ENCODE data around the gene SET.
A peak's percentile ranks its signal among the peaks of the same experiment; 100 is the strongest.
"Not testable (repeated sequence)": the region's sequence is repeated elsewhere in the genome, so short reads cannot be mapped to it uniquely, and the experiment has no call there.

The SET gene

GRCh38 chr9:128688501-128689292, at the start of gene SET:
TSS of gene SET (plus strand) at chr9:128689222. CDS start at chr9:128689583, 361 bp downstream.
- peaks cover 21% of the 10 kb centered on the region for H3K36me3 ChIP-seq (ENCODE audit: insufficient read depth, low read length)
- H3K9me3 ChIP-seq (ENCODE audit: low read length) = no peaks in the 10 kb centered on the region
- peak within 1 kb of the TSS; percentile 77 for H3K9ac ChIP-seq (ENCODE audit: low read length)
- peak within 1 kb of the TSS; percentile 88 for H3K27ac ChIP-seq (ENCODE audit: low read depth, low read length)
- H3K27me3 ChIP-seq (ENCODE audit: control insufficient read depth in 1 of 2, insufficient read depth in 2 of 2, low read length in 2 of 2) = no peaks in the 10 kb centered on the region
- peaks cover 20% of the 10 kb centered on the region for H3K4me1 ChIP-seq (ENCODE audit: insufficient read depth, low read length)
- peak within 1 kb of the TSS; percentile 74 to 81 for H3K4me3 ChIP-seq (ENCODE audit: low read depth in 1 of 2, low read length in 2 of 2)

- no peak overlapping the region for H3K27ac ChIP-seq (ENCODE audit: low read depth, low read length)
These were observed 48.4 kb upstream of the SET start for GRCh38 chr9:128640603-128641002.

GRCh38 chr9:128642675-128643245, 46.3 kb upstream of the SET start:
- no peaks in the 10 kb centered on the region for H3K27me3 ChIP-seq (ENCODE audit: control insufficient read depth in 1 of 2, insufficient read depth in 2 of 2, low read length in 2 of 2)
- H3K27ac ChIP-seq (ENCODE audit: low read depth, low read length) = no peak overlapping the region
- no peak overlapping the region for H3K9ac ChIP-seq (ENCODE audit: low read length)
- no peaks in the 10 kb centered on the region for H3K4me1 ChIP-seq (ENCODE audit: insufficient read depth, low read length)
- H3K9me3 ChIP-seq (ENCODE audit: low read length) = no peaks in the 10 kb centered on the region
- no peaks in the 10 kb centered on the region for H3K36me3 ChIP-seq (ENCODE audit: insufficient read depth, low read length)
- no peak overlapping the region for H3K4me3 ChIP-seq (ENCODE audit: low read depth in 1 of 2, low read length in 2 of 2)

More at GRCh38 chr9:128640603-128641002, 48.4 kb upstream of the SET start:
- H3K9ac ChIP-seq (ENCODE audit: low read length) = no peak overlapping the region
- peaks cover 7% of the 10 kb centered on the region for H3K4me1 ChIP-seq (ENCODE audit: insufficient read depth, low read length)
- H3K9me3 ChIP-seq (ENCODE audit: low read length) = no peaks in the 10 kb centered on the region
- H3K27me3 ChIP-seq (ENCODE audit: control insufficient read depth in 1 of 2, insufficient read depth in 2 of 2, low read length in 2 of 2) = no peaks in the 10 kb centered on the region
- no peak overlapping the region for H3K4me3 ChIP-seq (ENCODE audit: low read depth in 1 of 2, low read length in 2 of 2)
- H3K36me3 ChIP-seq (ENCODE audit: insufficient read depth, low read length) = no peaks in the 10 kb centered on the region

GRCh38 chr9:128643519-128644300, 45.3 kb upstream of the SET start:
- Histone ChIP-seq H3K27ac (ENCODE audit: low read depth, low read length) (no peak overlapping the region), H3K4me1 (ENCODE audit: insufficient read depth, low read length) (no peaks in the 10 kb centered on the region)

GRCh38 chr9:128648206-128648605, 40.8 kb upstream of the SET start:
- H3K27ac ChIP-seq (ENCODE audit: low read depth, low read length); H3K27me3 ChIP-seq (ENCODE audit: control insufficient read depth in 1 of 2, insufficient read depth in 2 of 2, low read length in 2 of 2); H3K36me3 ChIP-seq (ENCODE audit: insufficient read depth, low read length); H3K9ac ChIP-seq (ENCODE audit: low read length); H3K4me3 ChIP-seq (ENCODE audit: low read depth in 1 of 2, low read length in 2 of 2); H3K9me3 ChIP-seq (ENCODE audit: low read length); H3K4me1 ChIP-seq (ENCODE audit: insufficient read depth, low read length): not testable (repeated sequence)

More at GRCh38 chr9:128643519-128644300, 45.3 kb upstream of the SET start:
- Histone ChIP-seq H3K9ac (ENCODE audit: low read length) (no peak overlapping the region), H3K4me3 (ENCODE audit: low read depth in 1 of 2, low read length in 2 of 2) (no peak overlapping the region), H3K27me3 (ENCODE audit: control insufficient read depth in 1 of 2, insufficient read depth in 2 of 2, low read length in 2 of 2) (no peaks in the 10 kb centered on the region), H3K9me3 (ENCODE audit: low read length) (no peaks in the 10 kb centered on the region), H3K36me3 (ENCODE audit: insufficient read depth, low read length) (no peaks in the 10 kb centered on the region)

- Histone ChIP-seq H3K27ac (ENCODE audit: low read depth, low read length) (no peak overlapping the region), H3K36me3 (ENCODE audit: insufficient read depth, low read length) (no peaks in the 10 kb centered on the region), H3K4me1 (ENCODE audit: insufficient read depth, low read length) (peaks cover 3% of the 10 kb centered on the region), H3K9ac (ENCODE audit: low read length) (no peak overlapping the region), H3K4me3 (ENCODE audit: low read depth in 1 of 2, low read length in 2 of 2) (no peak overlapping the region), H3K27me3 (ENCODE audit: control insufficient read depth in 1 of 2, insufficient read depth in 2 of 2, low read length in 2 of 2) (no peaks in the 10 kb centered on the region), H3K9me3 (ENCODE audit: low read length) (no peaks in the 10 kb centered on the region)
These were observed 37.2 kb upstream of the SET start for GRCh38 chr9:128651798-128652197.

- H3K27me3 ChIP-seq (ENCODE audit: control insufficient read depth in 1 of 2, insufficient read depth in 2 of 2, low read length in 2 of 2) = no peaks in the 10 kb centered on the region
- H3K36me3 ChIP-seq (ENCODE audit: insufficient read depth, low read length) = no peaks in the 10 kb centered on the region
- no peak overlapping the region for H3K9ac ChIP-seq (ENCODE audit: low read length)
- peaks cover 3% of the 10 kb centered on the region for H3K4me1 ChIP-seq (ENCODE audit: insufficient read depth, low read length)
- H3K27ac ChIP-seq (ENCODE audit: low read depth, low read length) = no peak overlapping the region
- H3K9me3 ChIP-seq (ENCODE audit: low read length) = no peaks in the 10 kb centered on the region
- no peak overlapping the region for H3K4me3 ChIP-seq (ENCODE audit: low read depth in 1 of 2, low read length in 2 of 2)
These were observed 35.1 kb upstream of the SET start for GRCh38 chr9:128653908-128654307.

GRCh38 chr9:128654481-128654880, 34.5 kb upstream of the SET start:
- Histone ChIP-seq H3K36me3 (ENCODE audit: insufficient read depth, low read length) (no peaks in the 10 kb centered on the region), H3K4me1 (ENCODE audit: insufficient read depth, low read length) (peaks cover 3% of the 10 kb centered on the region), H3K27me3 (ENCODE audit: control insufficient read depth in 1 of 2, insufficient read depth in 2 of 2, low read length in 2 of 2) (no peaks in the 10 kb centered on the region), H3K4me3 (ENCODE audit: low read depth in 1 of 2, low read length in 2 of 2) (no peak overlapping the region), H3K27ac (ENCODE audit: low read depth, low read length) (no peak overlapping the region), H3K9me3 (ENCODE audit: low read length) (no peaks in the 10 kb centered on the region), H3K9ac (ENCODE audit: low read length) (no peak overlapping the region)

GRCh38 chr9:128656416-128657343, 32.3 kb upstream of the SET start, which contains the start of gene DYNC2I2:
TSS of gene DYNC2I2 (minus strand) at chr9:128656847. CDS start at chr9:128656726, 121 bp downstream.
- Histone ChIP-seq H3K36me3 (ENCODE audit: insufficient read depth, low read length) (no peaks in the 10 kb centered on the region), H3K9ac (ENCODE audit: low read length) (peak within 1 kb of the TSS; percentile 81), H3K9me3 (ENCODE audit: low read length) (no peaks in the 10 kb centered on the region), H3K27me3 (ENCODE audit: control insufficient read depth in 1 of 2, insufficient read depth in 2 of 2, low read length in 2 of 2) (no peaks in the 10 kb centered on the region), H3K27ac (ENCODE audit: low read depth, low read length) (peak within 1 kb of the TSS; percentile 87), H3K4me3 (ENCODE audit: low read depth in 1 of 2, low read length in 2 of 2) (peak within 1 kb of the TSS; percentile 79 to 92), H3K4me1 (ENCODE audit: insufficient read depth, low read length) (peaks cover 3% of the 10 kb centered on the region)

GRCh38 chr9:128657344-128657704, 31.7 kb upstream of the SET start:
- Histone ChIP-seq H3K36me3 (ENCODE audit: insufficient read depth, low read length) (no peaks in the 10 kb centered on the region), H3K9ac (ENCODE audit: low read length) (peak overlapping the region; percentile 81), H3K4me3 (ENCODE audit: low read depth in 1 of 2, low read length in 2 of 2) (peak overlapping the region in 1 of 2 donors; percentile 92), H3K27me3 (ENCODE audit: control insufficient read depth in 1 of 2, insufficient read depth in 2 of 2, low read length in 2 of 2) (no peaks in the 10 kb centered on the region), H3K4me1 (ENCODE audit: insufficient read depth, low read length) (peaks cover 3% of the 10 kb centered on the region), H3K27ac (ENCODE audit: low read depth, low read length) (peak overlapping the region; percentile 87), H3K9me3 (ENCODE audit: low read length) (no peaks in the 10 kb centered on the region)

Measured in muscle layer of colon (tissue), 2 donors.